ENCODE data around the gene SLC49A3. TPM values are rescaled to one million over a fixed set of nuclear protein-coding genes. Genes with fewer than 3 reads are reported as not detected.
"Not testable (repeated sequence)": the region's sequence is repeated elsewhere in the genome, so short reads cannot be mapped to it uniquely, and the experiment has no call there.

SLC49A3 gene
- total RNA-seq, 1 experiment from 2014 or later, result not detected

DNA sequence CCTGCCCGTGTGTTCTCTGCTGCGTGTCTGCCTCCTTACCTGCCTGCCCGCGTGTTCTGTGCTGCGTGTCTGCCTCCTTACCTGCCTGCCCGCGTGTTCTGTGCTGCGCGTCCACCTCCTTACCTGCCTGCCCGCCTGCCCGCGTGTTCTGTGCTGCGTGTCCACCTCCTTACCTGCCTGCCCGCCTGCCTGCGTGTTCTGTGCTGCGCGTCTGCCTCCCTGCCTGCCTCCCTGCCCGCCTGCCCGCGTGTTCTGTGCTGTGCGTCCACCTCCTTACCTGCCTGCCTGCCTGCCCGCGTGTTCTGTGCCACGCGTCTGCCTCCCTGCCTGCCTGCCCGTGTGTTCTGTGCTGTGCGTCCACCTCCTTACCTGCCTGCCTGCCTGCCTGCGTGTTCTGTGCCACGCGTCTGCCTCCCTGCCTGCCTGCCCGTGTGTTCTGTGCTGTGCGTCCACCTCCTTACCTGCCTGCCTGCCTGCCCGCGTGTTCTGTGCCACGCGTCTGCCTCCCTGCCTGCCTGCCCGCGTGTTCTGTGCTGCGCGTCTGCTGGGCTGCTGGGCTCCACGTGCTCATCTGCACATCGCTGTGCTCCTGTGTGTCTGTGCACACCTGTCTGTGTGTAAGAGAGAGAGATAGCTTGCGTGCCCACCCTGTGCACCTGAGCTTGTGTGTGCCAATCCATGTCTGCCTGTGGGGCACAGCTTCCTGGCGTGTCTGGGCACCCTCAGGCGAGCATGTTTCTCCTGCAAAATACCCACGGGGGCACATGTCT lies 53.7 kb downstream of the SLC49A3 start:
- not testable (repeated sequence) for DNase-seq (ENCODE audit: extremely low read depth, low read depth)

DNA sequence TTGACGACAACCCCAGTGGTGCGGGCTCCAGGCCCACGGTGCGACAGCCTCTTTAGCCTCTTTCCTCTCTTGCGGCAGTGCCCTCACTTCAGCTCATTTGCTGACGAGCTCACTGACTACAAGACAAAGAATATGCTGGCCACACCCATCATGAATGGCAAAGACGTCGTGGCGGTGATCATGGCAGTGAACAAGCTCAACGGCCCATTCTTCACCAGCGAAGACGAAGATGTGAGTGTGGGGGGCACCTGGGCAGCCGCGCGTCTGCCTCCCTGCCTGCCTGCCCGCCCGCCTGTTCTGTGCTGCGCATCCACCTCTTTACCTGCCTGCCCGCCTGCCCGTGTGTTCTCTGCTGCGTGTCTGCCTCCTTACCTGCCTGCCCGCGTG lies 54.4 kb downstream of the SLC49A3 start:
- DNase-seq (ENCODE audit: extremely low read depth, low read depth), result no peak

DNA sequence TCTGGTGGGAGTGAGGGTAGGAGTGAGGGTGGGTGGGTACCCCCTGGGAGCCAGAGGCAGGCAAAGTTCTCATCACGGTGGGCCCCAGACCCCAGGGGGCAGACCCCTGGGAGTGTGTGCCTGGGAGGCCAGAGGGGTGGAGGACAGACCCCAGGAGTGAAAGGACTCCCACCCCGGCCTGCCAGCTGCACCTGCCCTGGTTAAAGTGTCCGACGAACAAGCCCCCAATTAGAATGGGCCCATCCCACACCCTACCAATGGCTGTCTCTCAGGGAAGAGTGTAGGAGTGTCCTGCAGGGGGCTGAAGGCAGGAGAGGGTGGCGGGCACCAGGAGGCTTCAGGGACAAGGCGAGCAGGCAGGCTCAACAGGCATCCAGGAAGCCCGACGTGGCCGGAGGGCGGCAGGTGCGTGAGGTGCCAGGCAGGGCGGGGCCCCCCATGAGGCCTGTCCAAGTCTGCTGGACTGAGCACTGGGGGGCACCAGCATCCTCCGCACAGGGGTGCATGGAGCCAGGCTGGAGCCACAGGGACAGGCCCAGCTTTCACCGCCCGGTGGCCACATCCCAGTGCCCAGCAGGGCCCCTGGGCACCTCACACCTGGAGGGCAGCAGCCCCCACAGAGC lies 54.9 kb downstream of the SLC49A3 start:
- DNase-seq (ENCODE audit: extremely low read depth, low read depth), result no peak

DNA sequence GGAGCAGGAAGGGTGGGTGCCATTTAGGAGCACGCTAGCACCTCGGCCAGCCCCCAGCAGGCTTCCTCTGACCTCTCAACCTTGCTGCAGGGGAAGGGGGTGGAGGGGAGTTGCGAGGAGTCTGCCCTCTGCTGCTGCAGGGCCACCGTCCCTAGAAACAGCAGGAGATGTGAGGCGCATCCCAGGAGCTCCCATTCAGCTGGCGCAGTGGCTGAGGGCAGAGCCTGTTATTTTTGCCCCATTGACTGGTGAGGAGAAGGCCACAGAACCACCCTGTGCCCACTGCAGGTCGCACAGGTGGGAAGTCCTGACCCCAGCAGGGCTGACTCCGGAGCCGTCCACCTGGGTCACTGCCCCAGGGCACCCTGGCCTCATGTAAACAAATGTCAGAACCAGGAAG lies 55.5 kb downstream of the SLC49A3 start:
- DNase-seq (ENCODE audit: extremely low read depth, low read depth), result no peak

DNA sequence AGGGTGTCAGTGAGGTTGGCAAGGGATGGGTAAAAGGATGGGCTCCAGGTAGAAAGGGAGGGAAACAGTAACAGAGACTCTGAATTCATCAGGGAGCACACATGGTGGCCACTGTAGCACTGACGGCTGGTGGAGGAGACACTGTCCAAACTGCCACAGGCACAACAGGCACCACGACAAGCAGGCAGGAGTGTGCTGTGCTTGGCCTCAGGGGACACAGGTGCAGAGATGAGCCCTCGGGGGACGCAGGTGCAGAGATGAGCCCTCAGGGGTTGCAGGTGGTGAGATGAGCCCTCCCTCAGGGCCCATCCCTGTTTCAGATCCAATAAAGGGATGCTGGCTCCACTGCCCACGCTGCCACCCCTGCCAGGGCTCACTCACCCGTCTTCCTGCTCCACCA lies 56.0 kb downstream of the SLC49A3 start:
- no peak for DNase-seq (ENCODE audit: extremely low read depth, low read depth)

DNA sequence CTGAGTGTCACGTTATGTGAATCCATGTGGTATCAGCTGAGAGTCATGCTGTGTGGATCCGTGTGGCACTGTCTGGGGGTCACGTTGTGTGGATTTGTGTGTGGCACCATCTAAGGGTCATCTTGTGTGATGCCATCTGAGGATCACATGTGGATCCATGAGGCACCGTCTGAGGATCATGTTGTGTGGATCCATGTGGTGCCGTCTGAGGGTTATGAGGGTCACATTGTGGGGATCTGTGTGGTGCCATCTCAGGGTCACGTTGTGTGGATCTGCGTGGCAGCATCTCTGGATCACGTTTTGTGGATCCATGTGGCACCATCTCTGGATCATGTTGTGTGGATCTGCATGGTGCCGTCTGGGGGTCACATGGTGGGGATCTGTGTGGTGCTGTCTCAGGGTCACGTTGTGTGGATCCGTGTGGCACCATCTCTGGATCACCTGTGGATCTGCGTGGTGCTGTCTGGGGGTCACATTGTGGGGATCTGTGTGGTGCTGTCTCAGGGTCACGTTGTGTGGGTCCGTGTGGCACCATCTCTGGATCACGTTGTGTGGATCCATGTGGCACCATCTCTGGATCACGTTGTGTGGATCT lies 56.7 kb downstream of the SLC49A3 start:
- DNase-seq (ENCODE audit: extremely low read depth, low read depth), result no peak

Other genes starting within 250 kb of the SLC49A3 start
- 30.9 and 43.0 TPM in 2 replicates for gene ZNF721, start 190.0 kb downstream of the SLC49A3 start, total RNA-seq (2014; rRNA removed; shearing (Covaris generic))
- gene PIGG, start 189.9 kb downstream of the SLC49A3 start, total RNA-seq (2014; rRNA removed; shearing (Covaris generic)), result 27.0 and 36.0 TPM in 2 replicates
- not detected in 2 replicates for gene TMEM271, start 112.9 kb downstream of the SLC49A3 start, total RNA-seq (2014; rRNA removed; shearing (Covaris generic))
- not detected in 2 replicates for gene PDE6B, start 63.6 kb downstream of the SLC49A3 start, total RNA-seq (2014; rRNA removed; shearing (Covaris generic))
- gene ATP5ME, start 14.9 kb downstream of the SLC49A3 start, total RNA-seq (2014; rRNA removed; shearing (Covaris generic)), result 307 and 342 TPM in 2 replicates
- gene MYL5, start 14.6 kb downstream of the SLC49A3 start, total RNA-seq (2014; rRNA removed; shearing (Covaris generic)), result 13.4 and 14.2 TPM in 2 replicates
- gene PCGF3, start 16.7 kb upstream of the SLC49A3 start, total RNA-seq (2014; rRNA removed; shearing (Covaris generic)), result 28.4 and 29.9 TPM in 2 replicates
- 0.10 and 0.61 TPM in 2 replicates for gene CPLX1, start 137.0 kb upstream of the SLC49A3 start, total RNA-seq (2014; rRNA removed; shearing (Covaris generic))
- 64.4 and 67.2 TPM in 2 replicates for gene GAK, start 243.2 kb upstream of the SLC49A3 start, total RNA-seq (2014; rRNA removed; shearing (Covaris generic))
- gene TMEM175, start 243.3 kb upstream of the SLC49A3 start, total RNA-seq (2014; rRNA removed; shearing (Covaris generic)), result 8.1 and 11.2 TPM in 2 replicates

All from NCI-H460 (cell line).